Embryonic facial prominence (tissue), 1 donor: ENCODE data around the gene PABPN1.

Experiments
- DNase-seq: peaks from one replicate; pipeline ENCODE4 v3.0.0-alpha.2; 2016; ENCODE audit errors: extremely low spot score

PABPN1 gene

GRCh38 chr14:23358042-23358441 lies 36.8 kb downstream of the PABPN1 start:
- no peak for DNase-seq

- no peak for DNase-seq
Measured at GRCh38 chr14:23358553-23359166, 37.4 kb downstream of the PABPN1 start.

- no peak for DNase-seq
Measured at GRCh38 chr14:23359167-23359626, 37.9 kb downstream of the PABPN1 start.

- DNase-seq: no peak
Measured at GRCh38 chr14:23359722-23360447, 38.6 kb downstream of the PABPN1 start.

GRCh38 chr14:23360496-23360895 lies 39.2 kb downstream of the PABPN1 start:
- no peak for DNase-seq

- DNase-seq: no peak
Measured at GRCh38 chr14:23361320-23361719, 40.1 kb downstream of the PABPN1 start.

DNA sequence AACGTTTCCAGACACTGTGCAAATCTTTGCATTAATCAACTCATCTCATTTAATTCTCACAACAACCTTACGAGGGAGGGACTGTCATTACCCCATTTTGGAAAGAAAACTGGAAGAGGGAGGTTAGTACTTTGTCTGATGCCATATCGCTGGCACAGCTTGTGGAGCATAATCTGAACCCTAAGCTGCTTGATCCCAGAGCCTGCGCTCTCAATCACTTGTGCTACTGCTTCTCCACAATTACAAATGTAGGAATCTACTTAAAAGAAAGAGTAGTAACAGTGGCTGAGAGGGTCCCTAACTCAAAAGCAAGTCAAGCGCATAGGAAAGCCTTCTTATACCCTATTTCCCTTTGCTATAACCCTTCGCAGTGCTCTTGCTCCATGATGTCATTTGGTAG lies 40.5 kb downstream of the PABPN1 start:
- DNase-seq: no peak

DNA sequence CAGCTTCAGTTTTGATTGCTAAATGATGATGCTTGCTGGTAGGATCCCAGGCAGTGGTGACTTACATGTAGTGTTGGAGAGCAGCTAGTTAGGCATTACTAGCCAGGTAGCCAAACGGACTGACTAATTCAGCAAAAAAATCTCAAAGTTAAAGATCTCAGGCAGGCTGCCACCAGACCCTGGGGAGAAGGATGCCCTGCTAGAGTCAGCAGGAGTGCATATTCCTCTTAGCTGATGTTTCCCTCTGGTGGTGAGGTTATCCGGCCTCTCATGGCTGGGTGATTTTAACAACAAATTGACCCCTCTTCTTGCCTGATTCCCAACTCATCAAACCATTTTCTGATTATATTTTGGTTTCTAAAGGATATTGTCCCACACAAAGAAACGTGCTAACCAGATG lies 40.9 kb downstream of the PABPN1 start:
- DNase-seq: no peak

GRCh38 chr14:23364164-23365035 lies 43.1 kb downstream of the PABPN1 start:
- no peak for DNase-seq

DNA sequence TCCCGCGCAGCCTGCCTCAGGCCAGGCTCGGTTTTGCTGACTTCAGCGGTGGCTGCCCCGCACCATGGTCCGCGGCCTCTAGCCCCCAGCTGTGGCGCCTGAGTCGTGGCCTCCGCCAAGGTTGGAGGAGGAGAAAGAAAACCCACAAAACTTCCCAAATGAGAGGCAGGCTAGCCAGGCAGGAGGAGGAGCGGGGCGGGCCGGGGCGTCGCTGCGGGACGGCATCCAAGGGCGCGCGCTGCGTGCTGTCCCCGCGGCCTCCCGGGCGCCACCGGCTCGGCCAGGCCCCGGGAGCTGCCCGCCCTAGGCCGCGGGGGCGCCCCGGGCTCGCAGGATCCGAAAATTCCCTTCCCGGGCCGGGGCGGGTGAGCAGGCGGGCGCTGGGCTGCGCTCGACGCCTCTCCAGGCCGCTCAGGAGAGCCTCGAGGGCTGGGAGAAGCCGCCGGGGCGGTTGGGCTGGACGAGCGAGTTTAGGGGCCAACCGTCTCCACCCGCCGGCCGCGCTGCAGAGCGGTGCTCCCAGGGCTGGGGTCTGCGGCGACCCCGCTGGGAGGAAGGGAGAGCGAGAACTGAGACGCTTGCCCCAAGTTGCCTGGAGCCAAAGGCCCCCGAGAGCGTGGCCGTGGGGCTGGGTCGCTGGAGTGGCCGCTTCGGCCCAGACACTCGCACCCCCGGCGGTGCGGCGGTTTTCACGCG lies 43.9 kb downstream of the PABPN1 start, which contains the start of gene EFS:
EFS (minus strand) TSS at position 137 of the 696 bp plus-strand sequence. CDS start 147 bp downstream, outside the sequence.
- no peak for DNase-seq

DNA sequence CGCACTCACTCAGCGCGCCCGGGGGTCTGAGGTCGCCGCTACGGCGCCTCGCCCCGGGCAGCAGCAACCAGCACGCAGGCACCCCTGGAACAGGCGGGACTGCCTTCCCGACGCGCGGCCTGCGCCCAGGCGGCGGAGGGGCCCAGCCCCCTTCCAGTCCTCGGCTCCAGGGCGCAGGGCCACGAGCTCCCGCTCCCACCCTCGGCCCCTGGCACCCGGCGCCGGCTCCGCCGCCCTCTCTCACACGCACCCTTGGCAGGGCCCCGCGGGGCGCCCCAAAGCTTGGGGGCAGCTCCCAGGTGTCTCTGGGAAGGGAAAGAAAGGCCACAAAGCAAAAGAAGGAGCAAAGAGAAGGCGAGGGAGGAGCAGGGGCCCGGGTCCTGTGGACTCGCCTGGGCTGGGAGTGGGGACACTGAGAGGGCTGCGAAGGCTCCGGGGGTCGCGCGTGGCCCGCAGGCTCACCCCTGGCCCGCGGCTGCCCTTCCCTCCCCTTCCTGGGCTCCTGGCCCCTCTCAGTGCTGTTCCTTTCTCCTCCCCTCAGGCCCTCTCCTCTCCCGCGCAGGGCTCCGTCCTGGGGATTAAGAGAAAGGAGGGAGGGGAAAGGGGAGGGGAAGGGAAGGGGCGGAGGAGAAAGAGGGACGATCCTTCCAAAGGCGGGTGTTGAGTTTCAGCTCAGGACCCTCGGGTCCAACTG lies 44.6 kb downstream of the PABPN1 start:
- peak; percentile 83 for DNase-seq

DNA sequence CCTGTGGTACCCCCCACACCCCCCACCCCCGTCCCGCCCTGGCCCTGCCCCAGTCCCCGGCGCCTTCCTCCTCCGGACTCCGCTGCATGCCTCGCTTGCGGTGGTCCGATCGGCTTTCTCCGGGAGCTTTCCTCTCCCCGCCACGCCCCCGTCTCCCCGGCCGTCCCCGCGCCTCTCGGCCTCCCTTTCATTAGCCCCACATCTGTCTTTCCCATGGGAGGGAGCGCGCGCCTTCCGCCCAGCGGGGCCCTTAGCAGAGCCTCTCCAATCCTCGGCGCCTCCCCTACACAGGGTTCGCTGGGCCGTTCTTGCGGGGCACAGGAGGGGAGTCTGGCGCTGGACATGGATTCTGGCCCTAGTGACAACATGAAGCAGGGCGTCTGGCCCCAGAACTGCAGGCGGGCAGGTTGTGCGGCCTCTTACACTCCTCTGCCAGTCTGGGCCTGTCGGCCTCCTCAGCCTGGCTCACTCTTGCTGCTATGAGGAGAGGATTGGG lies 45.2 kb downstream of the PABPN1 start:
- peak; percentile 71 for DNase-seq

DNA sequence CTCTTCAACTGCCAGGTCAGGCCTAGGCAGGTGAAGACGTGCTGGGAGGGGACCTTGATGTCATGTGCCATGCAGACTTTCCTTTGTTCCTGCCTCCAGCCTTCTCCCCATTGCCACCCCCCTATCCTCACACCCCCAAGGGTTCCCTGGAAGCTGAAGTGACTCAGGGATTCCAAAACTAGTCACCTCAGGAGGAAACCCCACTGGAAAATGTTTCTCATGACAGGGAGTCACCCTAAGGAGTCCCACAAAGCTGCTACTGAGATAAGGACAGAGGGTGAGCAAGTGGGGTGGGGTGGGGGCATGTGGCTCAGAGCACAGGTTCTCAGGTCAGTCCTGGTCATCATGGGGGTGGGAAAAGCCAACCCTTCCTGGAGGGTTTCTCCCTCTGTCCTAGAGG lies 49.0 kb downstream of the PABPN1 start:
- no peak for DNase-seq

GRCh38 chr14:23371865-23372264 lies 50.6 kb downstream of the PABPN1 start:
- DNase-seq: no peak

GRCh38 chr14:23372509-23372908 lies 51.3 kb downstream of the PABPN1 start, which contains the start of gene IL25:
IL25 (plus strand) TSS chr14:23372809.
- DNase-seq: no peak

GRCh38 chr14:23373041-23373440 lies 51.8 kb downstream of the PABPN1 start:
- no peak for DNase-seq
